ENCODE results near the gene BCL2L2. TPM values are rescaled to one million over a fixed set of nuclear protein-coding genes. Genes with fewer than 3 reads are reported as not detected.

BCL2L2 gene
- polyA plus RNA-seq, 1 donor (not counting 4 experiments of a cell fraction or from before 2014, with no cell fraction given), result 33.9 TPM

DNA sequence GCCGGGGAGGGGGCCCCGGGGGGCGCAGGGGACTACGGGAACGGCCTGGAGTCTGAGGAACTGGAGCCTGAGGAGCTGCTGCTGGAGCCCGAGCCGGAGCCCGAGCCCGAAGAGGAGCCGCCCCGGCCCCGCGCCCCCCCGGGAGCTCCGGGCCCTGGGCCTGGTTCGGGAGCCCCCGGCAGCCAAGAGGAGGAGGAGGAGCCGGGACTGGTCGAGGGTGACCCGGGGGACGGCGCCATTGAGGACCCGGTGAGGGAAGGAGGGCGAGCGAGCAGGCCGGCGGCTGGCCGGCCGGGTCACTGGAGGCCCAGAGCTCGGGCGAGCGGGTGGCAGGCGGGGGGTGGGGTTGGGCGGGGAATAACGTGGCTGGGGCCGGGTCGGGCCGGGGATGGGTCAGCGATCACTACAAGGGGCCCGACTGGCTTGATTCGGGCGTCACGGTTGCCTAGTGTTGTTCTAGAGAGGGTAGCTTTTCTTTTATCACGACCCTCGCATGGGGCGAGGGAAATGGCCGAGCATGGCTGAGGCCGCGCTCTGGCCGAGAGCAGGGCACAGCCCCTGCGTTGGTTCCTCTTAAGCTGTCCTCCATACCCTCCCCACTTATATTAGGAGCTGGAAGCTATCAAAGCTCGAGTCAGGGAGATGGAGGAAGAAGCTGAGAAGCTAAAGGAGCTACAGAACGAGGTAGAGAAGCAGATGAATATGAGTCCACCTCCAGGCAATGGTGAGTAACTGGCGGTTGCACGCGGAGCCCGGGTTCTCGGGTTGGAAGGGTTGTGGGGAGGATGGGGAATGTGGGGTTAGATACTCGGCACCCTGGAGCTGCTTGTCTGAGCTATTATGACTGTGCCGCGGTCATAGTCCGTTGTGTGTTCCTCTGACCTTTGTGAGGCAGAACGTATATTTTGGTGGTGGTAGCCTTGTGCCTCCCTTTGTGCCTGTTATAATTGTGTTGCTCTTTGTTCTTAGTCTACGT lies 15.2 kb downstream of the BCL2L2 start:
- Histone ChIP-seq H3K4me1 (ENCODE audit: control insufficient read depth, extremely low read depth, insufficient read depth, low read length) (peaks cover 19% of the 10 kb centered on the region), H2AFZ (ENCODE audit: control insufficient read depth, low read length) (peak overlapping the region; percentile 42), H3K27ac (ENCODE audit: control insufficient read depth, insufficient read depth, low read length) (peak overlapping the region; percentile 98), H3K9ac (ENCODE audit: control insufficient read depth, extremely low read depth, insufficient read depth, low read length) (peak overlapping the region; percentile 98), H3K9me3 (ENCODE audit: control insufficient read depth, low read depth, low read length) (no peaks in the 10 kb centered on the region), H3K4me2 (ENCODE audit: control insufficient read depth, extremely low read depth, insufficient read depth, low read depth, low read length) (peak overlapping the region; percentile 97), H4K20me1 (ENCODE audit: control insufficient read depth, extremely low read depth, insufficient read depth, low read length) (no peaks in the 10 kb centered on the region), H3K79me2 (ENCODE audit: control insufficient read depth, insufficient read depth, low read length) (peaks cover 25% of the 10 kb centered on the region), H3K4me3 (ENCODE audit: control insufficient read depth in 2 of 3, extremely low read depth in 1 of 3, insufficient read depth in 2 of 3, low read depth in 1 of 3, low read length in 3 of 3) (peak overlapping the region; percentile 83 to 93 (median 91)), H3K36me3 (ENCODE audit: control insufficient read depth in 2 of 2, extremely low read depth in 1 of 2, insufficient read depth in 2 of 2, low read length in 2 of 2) (peaks cover 20 to 22% of the 10 kb centered on the region in 2 experiments), H3K27me3 (ENCODE audit: control insufficient read depth, extremely low read depth, insufficient read depth, low read length) (no peaks in the 10 kb centered on the region), H3K9me1 (ENCODE audit: control insufficient read depth, extremely low read depth, insufficient read depth, low read length) (no peaks in the 10 kb centered on the region)
- DNase-seq (ENCODE audit: low read depth, low spot score) (no peak), FAIRE-seq (peak; percentile 66)
- TF ChIP-seq CTCF (optimal IDR thresholded peaks at IDR 0.05 in 1 of 3, IDR thresholded peaks at IDR 0.05 in 1 of 3, conservative IDR thresholded peaks at IDR 0.05 in 1 of 3; ENCODE audit: extremely low read depth in 1 of 3, insufficient read depth in 2 of 3, low read length in 3 of 3) (no peak), EZH2 (IDR thresholded peaks at IDR 0.05; ENCODE audit: low read length) (no peak)
- dilution Hi-C loops (cut with MboI; ENCODE audit: extremely low pct_ligation_motif_present, low sequenced_read_pairs), result no loop called here

DNA sequence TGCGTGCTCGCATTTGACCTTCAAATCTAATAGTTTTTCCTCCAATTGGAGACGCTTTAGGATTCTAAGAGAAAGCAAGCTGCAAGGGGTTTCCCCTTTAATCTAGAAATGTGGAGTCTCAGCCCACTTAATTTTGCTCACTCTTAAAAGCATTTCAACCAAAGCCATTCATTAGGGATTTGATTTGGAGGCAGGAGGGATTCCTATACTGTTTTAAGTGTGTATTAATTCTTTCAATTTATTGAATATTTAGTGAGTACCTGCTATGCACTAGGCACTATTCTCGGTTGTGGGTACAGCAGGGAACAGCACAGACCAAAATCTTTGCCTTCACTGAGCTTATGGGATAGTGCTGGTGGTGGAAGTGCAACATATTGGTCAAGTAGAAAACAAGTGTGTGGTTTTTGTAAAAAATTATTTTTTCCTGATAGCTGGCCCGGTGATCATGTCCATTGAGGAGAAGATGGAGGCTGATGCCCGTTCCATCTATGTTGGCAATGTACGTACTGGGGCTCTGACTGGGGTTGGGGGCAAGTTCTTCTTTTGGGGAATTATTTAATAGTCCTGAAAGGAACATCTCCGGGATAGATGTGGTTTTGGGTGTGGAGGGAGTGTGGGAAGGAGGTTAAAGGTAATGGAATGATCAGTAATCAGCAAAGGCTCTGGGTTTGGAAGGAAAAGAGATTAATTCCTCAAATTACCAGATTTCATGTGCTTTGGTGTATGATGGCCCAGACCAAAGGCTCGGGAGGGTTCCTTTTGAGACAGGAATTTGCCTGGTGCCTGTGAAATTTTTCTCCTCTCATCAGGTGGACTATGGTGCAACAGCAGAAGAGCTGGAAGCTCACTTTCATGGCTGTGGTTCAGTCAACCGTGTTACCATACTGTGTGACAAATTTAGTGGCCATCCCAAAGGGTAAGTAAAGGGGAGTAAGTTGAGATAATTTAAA lies 16.2 kb downstream of the BCL2L2 start:
- FAIRE-seq, result no peak
- H2AFZ ChIP-seq (ENCODE audit: control insufficient read depth, low read length), result no peak overlapping the region
- no peaks in the 10 kb centered on the region for H3K27me3 ChIP-seq (ENCODE audit: control insufficient read depth, extremely low read depth, insufficient read depth, low read length)
- no peaks in the 10 kb centered on the region for H4K20me1 ChIP-seq (ENCODE audit: control insufficient read depth, extremely low read depth, insufficient read depth, low read length)
- peak overlapping the region; percentile 97 for H3K4me2 ChIP-seq (ENCODE audit: control insufficient read depth, extremely low read depth, insufficient read depth, low read depth, low read length)
- DNase-seq (ENCODE audit: low read depth, low spot score), result no peak
- H3K4me1 ChIP-seq (ENCODE audit: control insufficient read depth, extremely low read depth, insufficient read depth, low read length), result peaks cover 19% of the 10 kb centered on the region
- TF ChIP-seq EZH2 (IDR thresholded peaks at IDR 0.05; ENCODE audit: low read length) (no peak), CTCF (optimal IDR thresholded peaks at IDR 0.05 in 1 of 3, IDR thresholded peaks at IDR 0.05 in 1 of 3, conservative IDR thresholded peaks at IDR 0.05 in 1 of 3; ENCODE audit: extremely low read depth in 1 of 3, insufficient read depth in 2 of 3, low read length in 3 of 3) (no peak)
- H3K27ac ChIP-seq (ENCODE audit: control insufficient read depth, insufficient read depth, low read length), result peak overlapping the region; percentile 98
- H3K36me3 ChIP-seq (ENCODE audit: control insufficient read depth in 2 of 2, extremely low read depth in 1 of 2, insufficient read depth in 2 of 2, low read length in 2 of 2), result peaks cover 20 to 22% of the 10 kb centered on the region in 2 experiments
- dilution Hi-C loops (cut with MboI; ENCODE audit: extremely low pct_ligation_motif_present, low sequenced_read_pairs), result no loop called here
- peaks cover 23% of the 10 kb centered on the region for H3K79me2 ChIP-seq (ENCODE audit: control insufficient read depth, insufficient read depth, low read length)
- peak overlapping the region; percentile 83 to 93 (median 91) for H3K4me3 ChIP-seq (ENCODE audit: control insufficient read depth in 2 of 3, extremely low read depth in 1 of 3, insufficient read depth in 2 of 3, low read depth in 1 of 3, low read length in 3 of 3)
- no peaks in the 10 kb centered on the region for H3K9me3 ChIP-seq (ENCODE audit: control insufficient read depth, low read depth, low read length)
- no peaks in the 10 kb centered on the region for H3K9me1 ChIP-seq (ENCODE audit: control insufficient read depth, extremely low read depth, insufficient read depth, low read length)
- H3K9ac ChIP-seq (ENCODE audit: control insufficient read depth, extremely low read depth, insufficient read depth, low read length), result peak overlapping the region; percentile 98

Measured in keratinocyte (primary cell).